ENCODE data around the gene RPL36. TPM values are rescaled to one million over a fixed set of nuclear protein-coding genes. Genes with fewer than 3 reads are reported as not detected.

RPL36 gene
- total RNA-seq (2022; extraction: Qiagen RNA extraction) = 708 to 894 TPM (median 738 TPM) in 5 replicates

GRCh38 chr19:5690125-5690954, at the start of gene RPL36:
Gene RPL36, plus strand, starts transcription at chr19:5690295. Its CDS starts 213 bp downstream, at chr19:5690508.

GRCh38 chr19:5680437-5681368, 9.4 kb upstream of the RPL36 start, which contains the start of the genes HSD11B1L and MICOS13:
Gene HSD11B1L, plus strand, starts transcription at chr19:5681027. Its CDS starts 3,806 bp downstream, at chr19:5684833.
Gene MICOS13, minus strand, starts transcription at chr19:5680516. Its CDS starts 30 bp downstream, at chr19:5680486.

GRCh38 chr19:5719961-5720790, 30.1 kb downstream of the RPL36 start, which contains the start of the genes CATSPERD and LONP1:
Gene CATSPERD, plus strand, starts transcription at chr19:5720637. Its CDS starts 101 bp downstream, at chr19:5720738.
Gene LONP1, minus strand, starts transcription at chr19:5720146. Its CDS starts 14 bp downstream, at chr19:5720132.

Other genes starting within 250 kb of the RPL36 start
- gene ZNRF4, start 234.9 kb upstream of the RPL36 start, total RNA-seq (2022; extraction: Qiagen RNA extraction) = not detected in 5 replicates
- 1.8 to 3.6 TPM (median 2.9 TPM) in 5 replicates for gene TINCR, start 122.3 kb upstream of the RPL36 start, total RNA-seq (2022; extraction: Qiagen RNA extraction)
- 29.1 to 37.0 TPM (median 36.1 TPM) in 5 replicates for gene SAFB2, start 67.5 kb upstream of the RPL36 start, total RNA-seq (2022; extraction: Qiagen RNA extraction)
- gene SAFB, start 67.2 kb upstream of the RPL36 start, total RNA-seq (2022; extraction: Qiagen RNA extraction) = 53.1 to 61.9 TPM (median 55.9 TPM) in 5 replicates
- gene MICOS13, start 9.8 kb upstream of the RPL36 start, total RNA-seq (2022; extraction: Qiagen RNA extraction) = 49.1 to 75.8 TPM (median 67.3 TPM) in 5 replicates
- gene HSD11B1L, start 9.3 kb upstream of the RPL36 start, total RNA-seq (2022; extraction: Qiagen RNA extraction) = 3.6 to 5.2 TPM (median 4.8 TPM) in 5 replicates
- gene LONP1, start 29.9 kb downstream of the RPL36 start, total RNA-seq (2022; extraction: Qiagen RNA extraction) = 48.6 to 64.9 TPM (median 62.2 TPM) in 5 replicates
- gene CATSPERD, start 30.3 kb downstream of the RPL36 start, total RNA-seq (2022; extraction: Qiagen RNA extraction) = 0.08 TPM in 1 of 5 replicates, not detected in the others
- gene PRR22, start 94.5 kb downstream of the RPL36 start, total RNA-seq (2022; extraction: Qiagen RNA extraction) = 2.1 to 3.3 TPM (median 2.9 TPM) in 5 replicates
- 30.3 to 35.2 TPM (median 33.8 TPM) in 5 replicates for gene DUS3L, start 100.9 kb downstream of the RPL36 start, total RNA-seq (2022; extraction: Qiagen RNA extraction)
- gene NRTN, start 114.8 kb downstream of the RPL36 start, total RNA-seq (2022; extraction: Qiagen RNA extraction) = 0.27 to 0.89 TPM (median 0.48 TPM) in 5 replicates
- gene FUT6, start 149.4 kb downstream of the RPL36 start, total RNA-seq (2022; extraction: Qiagen RNA extraction) = not detected in 5 replicates
- 0.06 TPM in 2 of 5 replicates, not detected in the others for gene FUT3, start 161.2 kb downstream of the RPL36 start, total RNA-seq (2022; extraction: Qiagen RNA extraction)
- gene FUT5, start 180.2 kb downstream of the RPL36 start, total RNA-seq (2022; extraction: Qiagen RNA extraction) = not detected in 5 replicates
- 194 to 311 TPM (median 301 TPM) in 5 replicates for gene NDUFA11, start 213.5 kb downstream of the RPL36 start, total RNA-seq (2022; extraction: Qiagen RNA extraction)
- 0.34 to 0.66 TPM (median 0.49 TPM) in 5 replicates for gene VMAC, start 214.6 kb downstream of the RPL36 start, total RNA-seq (2022; extraction: Qiagen RNA extraction)
- 0.47 to 1.2 TPM (median 1.2 TPM) in 5 replicates for gene CAPS, start 224.0 kb downstream of the RPL36 start, total RNA-seq (2022; extraction: Qiagen RNA extraction)